Mammary epithelial cell (primary cell): ENCODE data around the gene ANKRD50.

Source experiments
- CTCF ChIP-seq, 2 donors: IDR thresholded peaks in 1 of 2; conservative IDR thresholded peaks in 1 of 2; 2 replicates each; pipeline ENCODE4 v1.5.1; 2011 to 2012; ENCODE audit warnings: inconsistent platforms in 2 of 2, low read length in 2 of 2, mild to moderate bottlenecking in 2 of 2, control low read depth in 1 of 2, low read depth in 1 of 2; ENCODE audit not compliant: insufficient read depth in 1 of 2; ENCODE audit errors: extremely low read depth in 1 of 2
- EZH2 ChIP-seq: IDR thresholded peaks from 2 replicates; pipeline ENCODE4 v1.6.1; 2012; ENCODE audit warnings: low read length, inconsistent platforms, borderline replicate concordance

- TF ChIP-seq CTCF (conservative IDR thresholded peaks at IDR 0.05 in 1 of 2, IDR thresholded peaks at IDR 0.05 in 1 of 2; ENCODE audit: extremely low read depth in 1 of 2, insufficient read depth in 1 of 2, low read depth in 1 of 2, low read length in 2 of 2) (no peak), EZH2 (no peak)
Measured at GRCh38 chr4:124691801-124692200, 20.7 kb downstream of the ANKRD50 start.
